Smooth muscle cell (in vitro differentiated cells): ENCODE data around the gene SDHC. TPM values are rescaled to one million over a fixed set of nuclear protein-coding genes. Genes with fewer than 3 reads are reported as not detected.
"Not testable (repeated sequence)": the region's sequence is repeated elsewhere in the genome, so short reads cannot be mapped to it uniquely, and the experiment has no call there.

ENCODE experiments used
- DNase-seq: peaks from one replicate; lab custom pipeline; 2025; ENCODE audit not compliant: unreplicated experiment; lab: John Stamatoyannopoulos, UW
- H2AFZ ChIP-seq: fragments of 200-600 bp; sonication (generic); 2 replicates; pipeline ENCODE4 v1.6.0; 2016; ENCODE audit warnings: antibody characterized with exemption, low read depth, mild to moderate bottlenecking
- H3F3A ChIP-seq: fragments of 200-600 bp; sonication (generic); 2 replicates; pipeline ENCODE4 v1.6.0; 2017; ENCODE audit warnings: antibody characterized with exemption, low read depth
- H3K27ac ChIP-seq: fragments of 200-600 bp; sonication (generic); 2 replicates; pipeline ENCODE4 v1.5.1; 2016; ENCODE audit warnings: low read depth, mild to moderate bottlenecking
- H3K27me3 ChIP-seq: fragments of 200-600 bp; sonication (generic); 2 replicates; pipeline ENCODE4 v1.6.1; 2016; ENCODE audit warnings: low read depth, mild to moderate bottlenecking
- H3K36me3 ChIP-seq: fragments of 200-600 bp; sonication (generic); 2 replicates; pipeline ENCODE4 v1.5.1; 2016; ENCODE audit warnings: low read depth
- H3K4me1 ChIP-seq: fragments of 200-600 bp; sonication (generic); 2 replicates; pipeline ENCODE4 v1.5.1; 2016; ENCODE audit warnings: low read depth
- H3K4me2 ChIP-seq: fragments of 200-600 bp; sonication (generic); 2 replicates; pipeline ENCODE4 v1.6.0; 2016; ENCODE audit warnings: mild to moderate bottlenecking
- H3K4me3 ChIP-seq: fragments of 200-600 bp; sonication (generic); 2 replicates; pipeline ENCODE4 v1.5.1; 2016; ENCODE audit warnings: mild to moderate bottlenecking
- H3K79me2 ChIP-seq: fragments of 200-600 bp; sonication (generic); 2 replicates; pipeline ENCODE4 v1.6.0; 2016; ENCODE audit warnings: low read depth, mild to moderate bottlenecking
- H3K9ac ChIP-seq: fragments of 200-600 bp; sonication (generic); 2 replicates; pipeline ENCODE4 v1.6.0; 2016; ENCODE audit warnings: low read depth
- H3K9me3 ChIP-seq: fragments of 200-600 bp; sonication (generic); replicated peaks from 2 replicates; pipeline ENCODE4 v1.5.1; 2016; ENCODE audit warnings: low read depth
- H4K20me1 ChIP-seq: fragments of 200-600 bp; sonication (generic); 2 replicates; pipeline ENCODE4 v1.6.0; 2016; ENCODE audit warnings: low read depth
- WGBS: methylation state at CpG from one replicate; pipeline ENCODE4 v1.1.7; 2016; ENCODE audit warnings: low lambda C conversion rate; 5-methylcytosine and 5-hydroxymethylcytosine counted together
- polyA plus RNA-seq: library from polyadenylated mRNA; unstranded; fragments of >200 nt; fragmentation: Nextera tagmentation; extraction: Ambion mirVana; gene quantifications from 2 replicates; pipeline ENCODE4 v1.2.1, GENCODE V29; 2016
- total RNA-seq: library from RNA; depleted of rRNA; stranded (reverse); fragments of >200 nt; gene quantifications from 2 replicates; pipeline ENCODE4 v1.2.3, GENCODE V29; 2014
- TF ChIP-seq, protein P1 (sequence below): fragments of 200-600 bp; sonication (generic); IDR thresholded peaks from 2 replicates; pipeline ENCODE4 v1.5.1; 2017; ENCODE audit warnings: borderline replicate concordance, mild to moderate bottlenecking, antibody characterized with exemption; ENCODE audit not compliant: insufficient read depth, poor library complexity, severe bottlenecking

Gene SDHC
- total and polyA plus RNA-seq, 2 experiments from 2014 or later, result 179 to 342 TPM

DNA sequence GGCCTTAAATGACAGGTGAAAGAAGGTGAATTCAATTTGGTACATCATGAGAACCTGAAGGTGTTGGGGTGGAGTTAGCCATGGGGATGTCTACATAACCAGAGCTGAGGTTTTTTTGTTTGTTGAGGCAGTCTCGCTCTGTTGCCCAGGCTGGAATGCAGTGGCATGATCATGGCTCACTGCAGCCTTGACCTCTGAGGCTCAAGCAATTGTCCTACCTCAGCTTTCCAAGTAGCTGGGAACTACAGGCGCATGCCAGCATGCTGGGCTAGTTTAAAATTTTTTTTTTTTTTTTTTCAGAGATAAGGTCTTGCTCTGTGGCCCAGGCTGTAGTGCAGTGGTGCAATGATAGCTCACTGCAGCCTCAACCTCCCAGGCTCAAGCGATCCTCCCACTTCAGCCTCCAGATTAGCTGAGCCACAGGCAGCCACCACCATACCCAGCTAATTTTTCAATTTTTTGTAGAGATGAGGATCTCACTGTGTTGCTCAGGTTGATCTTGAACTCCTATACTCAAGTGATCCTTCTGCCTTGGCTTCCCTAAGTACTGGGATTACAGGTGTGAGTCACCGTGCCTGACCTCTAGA is 2.5 kb upstream of the SDHC start:
- Histone ChIP-seq H3K79me2 (peaks cover 15% of the 10 kb centered on the region), H3K4me3 (no peak overlapping the region), H2AFZ (no peak overlapping the region), H3K36me3 (no peaks in the 10 kb centered on the region), H3K27me3 (no peaks in the 10 kb centered on the region), H3K27ac (no peak overlapping the region), H3F3A (no peaks in the 10 kb centered on the region), H3K9ac (no peak overlapping the region), H3K9me3 (no peaks in the 10 kb centered on the region), H4K20me1 (no peaks in the 10 kb centered on the region), H3K4me2 (no peak overlapping the region), H3K4me1 (peaks cover 15% of the 10 kb centered on the region)
- WGBS, result 90% methylated on average over 4 of the region's 4 CpGs
- DNase-seq, result no peak
- TF ChIP-seq, protein P1, sequence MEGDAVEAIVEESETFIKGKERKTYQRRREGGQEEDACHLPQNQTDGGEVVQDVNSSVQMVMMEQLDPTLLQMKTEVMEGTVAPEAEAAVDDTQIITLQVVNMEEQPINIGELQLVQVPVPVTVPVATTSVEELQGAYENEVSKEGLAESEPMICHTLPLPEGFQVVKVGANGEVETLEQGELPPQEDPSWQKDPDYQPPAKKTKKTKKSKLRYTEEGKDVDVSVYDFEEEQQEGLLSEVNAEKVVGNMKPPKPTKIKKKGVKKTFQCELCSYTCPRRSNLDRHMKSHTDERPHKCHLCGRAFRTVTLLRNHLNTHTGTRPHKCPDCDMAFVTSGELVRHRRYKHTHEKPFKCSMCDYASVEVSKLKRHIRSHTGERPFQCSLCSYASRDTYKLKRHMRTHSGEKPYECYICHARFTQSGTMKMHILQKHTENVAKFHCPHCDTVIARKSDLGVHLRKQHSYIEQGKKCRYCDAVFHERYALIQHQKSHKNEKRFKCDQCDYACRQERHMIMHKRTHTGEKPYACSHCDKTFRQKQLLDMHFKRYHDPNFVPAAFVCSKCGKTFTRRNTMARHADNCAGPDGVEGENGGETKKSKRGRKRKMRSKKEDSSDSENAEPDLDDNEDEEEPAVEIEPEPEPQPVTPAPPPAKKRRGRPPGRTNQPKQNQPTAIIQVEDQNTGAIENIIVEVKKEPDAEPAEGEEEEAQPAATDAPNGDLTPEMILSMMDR, result no peak

DNA sequence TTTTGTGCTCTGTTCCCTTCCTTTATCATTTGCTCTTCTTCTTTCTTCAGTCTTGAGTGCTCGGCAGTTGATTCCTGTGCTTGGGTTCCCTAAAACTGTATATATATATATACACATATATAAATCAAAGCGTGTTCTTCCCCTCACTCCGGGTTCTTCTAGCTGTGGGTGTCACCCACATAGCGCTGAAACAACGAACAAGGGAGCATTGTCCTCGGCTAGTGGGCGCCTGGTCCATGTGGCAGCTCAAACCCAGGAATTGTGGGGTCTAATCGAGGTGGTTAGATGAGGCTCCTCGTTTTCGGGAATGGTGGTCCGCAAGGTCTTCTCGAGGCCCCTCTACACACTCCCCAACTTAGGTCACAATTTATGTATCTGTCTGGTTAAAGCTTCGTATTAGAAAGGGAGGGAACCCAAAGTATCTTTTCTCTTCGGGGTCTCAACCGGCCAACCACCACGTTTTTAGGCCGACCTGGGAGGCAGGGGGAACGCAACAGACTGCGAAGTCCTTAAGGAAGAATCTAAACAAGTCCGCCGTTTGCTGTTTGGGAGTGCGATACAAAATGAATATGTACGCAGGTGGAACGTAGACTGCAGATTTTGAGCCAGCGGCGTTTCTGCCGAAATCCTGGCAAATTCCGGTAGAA is 504 bp upstream of the SDHC start:
- H4K20me1 ChIP-seq, result no peaks in the 10 kb centered on the region
- TF ChIP-seq, protein P1, result no peak
- no peak for DNase-seq
- H3K27ac ChIP-seq, result peak overlapping the region; percentile 97
- H3K4me2 ChIP-seq, result peak overlapping the region; percentile 91
- peaks cover 22% of the 10 kb centered on the region for H3K79me2 ChIP-seq
- peak overlapping the region; percentile 99 for H3K9ac ChIP-seq
- H3K27me3 ChIP-seq, result no peaks in the 10 kb centered on the region
- H2AFZ ChIP-seq, result peak overlapping the region; percentile 96
- H3K36me3 ChIP-seq, result no peaks in the 10 kb centered on the region
- peak overlapping the region; percentile 81 for H3K4me3 ChIP-seq
- H3K4me1 ChIP-seq, result peaks cover 15% of the 10 kb centered on the region
- H3F3A ChIP-seq, result no peaks in the 10 kb centered on the region
- WGBS, result 45% methylated on average over 28 of the region's 28 CpGs
- no peaks in the 10 kb centered on the region for H3K9me3 ChIP-seq

DNA sequence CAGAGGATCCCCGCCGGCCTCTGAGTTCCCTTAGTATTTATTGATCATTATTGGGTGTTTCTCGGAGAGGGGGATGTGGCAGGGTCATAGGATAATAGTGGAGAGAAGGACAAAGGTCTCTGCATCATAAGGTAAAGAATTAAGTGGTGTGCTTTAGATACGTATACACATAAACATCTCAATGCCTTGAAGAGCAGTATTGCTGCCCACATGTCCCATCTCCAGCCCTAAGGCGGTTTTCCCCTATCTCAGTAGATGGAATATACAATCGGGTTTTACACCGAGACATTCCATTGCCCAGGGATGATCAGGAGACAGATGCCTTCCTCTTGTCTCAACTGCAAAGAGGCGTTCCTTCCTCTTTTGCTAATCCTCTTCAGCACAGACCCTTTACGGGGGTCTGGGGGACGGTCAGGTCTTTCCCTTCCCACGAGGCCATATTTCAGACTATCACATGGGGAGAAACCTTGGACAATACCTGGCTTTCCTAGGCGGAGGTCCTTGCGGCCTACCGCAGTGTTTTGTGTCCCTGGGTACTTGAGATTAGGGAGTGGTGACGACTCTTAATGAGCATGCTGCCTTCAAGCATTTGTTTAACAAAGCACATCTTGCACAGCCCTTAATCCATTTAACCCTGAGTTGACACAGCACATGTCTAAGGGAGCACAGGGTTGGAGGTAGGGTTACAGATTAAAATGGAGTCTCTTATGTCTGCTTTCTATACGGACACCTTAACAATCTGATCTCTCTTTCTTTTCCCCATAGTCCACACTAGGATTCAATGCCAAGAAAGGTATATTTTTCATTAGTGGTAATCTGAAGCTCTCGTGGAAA is 1.9 kb downstream of the SDHC start:
- not testable (repeated sequence) for H3K9me3 ChIP-seq, H3K27ac ChIP-seq, H3K4me2 ChIP-seq, H3K9ac ChIP-seq, DNase-seq, H3K36me3 ChIP-seq, H3K27me3 ChIP-seq, H3F3A ChIP-seq, H3K4me3 ChIP-seq, H2AFZ ChIP-seq, H4K20me1 ChIP-seq
- Histone ChIP-seq H3K79me2 (peaks cover 25% of the 10 kb centered on the region), H3K4me1 (peaks cover 15% of the 10 kb centered on the region)
- WGBS, result 68% methylated on average over 17 of the region's 17 CpGs

- Histone ChIP-seq H3K27me3 (no peaks in the 10 kb centered on the region), H3K9ac (no peak overlapping the region), H3K4me1 (no peaks in the 10 kb centered on the region), H4K20me1 (peaks cover 16% of the 10 kb centered on the region), H3F3A (no peaks in the 10 kb centered on the region), H3K9me3 (no peaks in the 10 kb centered on the region), H3K4me2 (no peak overlapping the region), H3K36me3 (no peaks in the 10 kb centered on the region), H3K27ac (no peak overlapping the region), H3K4me3 (no peak overlapping the region), H3K79me2 (peaks cover 11% of the 10 kb centered on the region), H2AFZ (no peak overlapping the region)
- TF ChIP-seq, protein P1, result no peak
- no peak for DNase-seq
- WGBS, result 96% methylated on average over 4 of the region's 4 CpGs
Observed at GRCh38 chr1:161324020-161324419, 9.8 kb downstream of the SDHC start.
